ENCODE measurements around the gene NFKBIZ. TPM values are rescaled to one million over a fixed set of nuclear protein-coding genes. Genes with fewer than 3 reads are reported as not detected.
"Not testable (repeated sequence)": the region's sequence is repeated elsewhere in the genome, so short reads cannot be mapped to it uniquely, and the experiment has no call there.

Gene NFKBIZ
- total RNA-seq, 1 donor from 2014 or later = 349 TPM

GRCh38 chr3:101858464-101859030 lies 9.2 kb downstream of the NFKBIZ start:
- intact Hi-C loops (cut with DNase I) = no loop called here
- Histone ChIP-seq H3K4me1 (peaks cover 0 to 13% of the 10 kb centered on the region in 2 donors), H3K4me3 (no peak overlapping the region), H3K27me3 (no peaks in the 10 kb centered on the region), H3K36me3 (peaks cover 78 to 92% of the 10 kb centered on the region in 2 donors), H3K9me3 (no peaks in the 10 kb centered on the region), H3K27ac (peak overlapping the region; percentile 9 to 23)
- TF ChIP-seq, protein P1, sequence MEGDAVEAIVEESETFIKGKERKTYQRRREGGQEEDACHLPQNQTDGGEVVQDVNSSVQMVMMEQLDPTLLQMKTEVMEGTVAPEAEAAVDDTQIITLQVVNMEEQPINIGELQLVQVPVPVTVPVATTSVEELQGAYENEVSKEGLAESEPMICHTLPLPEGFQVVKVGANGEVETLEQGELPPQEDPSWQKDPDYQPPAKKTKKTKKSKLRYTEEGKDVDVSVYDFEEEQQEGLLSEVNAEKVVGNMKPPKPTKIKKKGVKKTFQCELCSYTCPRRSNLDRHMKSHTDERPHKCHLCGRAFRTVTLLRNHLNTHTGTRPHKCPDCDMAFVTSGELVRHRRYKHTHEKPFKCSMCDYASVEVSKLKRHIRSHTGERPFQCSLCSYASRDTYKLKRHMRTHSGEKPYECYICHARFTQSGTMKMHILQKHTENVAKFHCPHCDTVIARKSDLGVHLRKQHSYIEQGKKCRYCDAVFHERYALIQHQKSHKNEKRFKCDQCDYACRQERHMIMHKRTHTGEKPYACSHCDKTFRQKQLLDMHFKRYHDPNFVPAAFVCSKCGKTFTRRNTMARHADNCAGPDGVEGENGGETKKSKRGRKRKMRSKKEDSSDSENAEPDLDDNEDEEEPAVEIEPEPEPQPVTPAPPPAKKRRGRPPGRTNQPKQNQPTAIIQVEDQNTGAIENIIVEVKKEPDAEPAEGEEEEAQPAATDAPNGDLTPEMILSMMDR (IDR thresholded peaks at IDR 0.05) = no peak
- no peak for DNase-seq (ENCODE audit: low spot score in 2 of 2)

DNA sequence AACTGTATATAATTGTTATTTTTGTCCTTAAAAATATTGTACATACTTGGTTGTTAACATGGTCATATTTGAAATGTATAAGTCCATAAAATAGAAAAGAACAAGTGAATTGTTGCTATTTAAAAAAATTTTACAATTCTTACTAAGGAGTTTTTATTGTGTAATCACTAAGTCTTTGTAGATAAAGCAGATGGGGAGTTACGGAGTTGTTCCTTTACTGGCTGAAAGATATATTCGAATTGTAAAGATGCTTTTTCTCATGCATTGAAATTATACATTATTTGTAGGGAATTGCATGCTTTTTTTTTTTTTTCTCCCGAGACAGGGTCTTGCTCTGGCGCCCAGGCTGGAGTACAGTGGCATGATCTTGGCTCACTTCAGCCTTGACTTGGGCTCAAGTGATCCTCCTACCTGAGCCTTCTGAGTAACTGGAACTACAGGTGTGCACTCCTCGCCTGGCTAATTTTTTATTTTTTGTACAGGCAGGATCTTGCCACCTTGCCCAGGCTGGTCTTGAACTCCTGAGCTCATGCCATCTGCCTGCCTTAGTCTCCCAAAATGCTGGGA lies 10.7 kb downstream of the NFKBIZ start:
- Histone ChIP-seq H3K4me3 (no peak overlapping the region), H3K27me3 (no peaks in the 10 kb centered on the region), H3K27ac (peak overlapping the region in 1 of 2 donors; percentile 15), H3K36me3 (peaks cover 64 to 78% of the 10 kb centered on the region in 2 donors), H3K4me1 (peaks cover 0 to 5% of the 10 kb centered on the region in 2 donors), H3K9me3 (no peaks in the 10 kb centered on the region)
- no peak for DNase-seq (ENCODE audit: low spot score in 2 of 2)
- intact Hi-C loops (cut with DNase I) = no loop called here
- TF ChIP-seq, protein P1 (IDR thresholded peaks at IDR 0.05) = no peak

- Histone ChIP-seq H3K36me3 (peaks cover 51 to 64% of the 10 kb centered on the region in 2 donors), H3K4me3 (no peak overlapping the region), H3K4me1 (peaks cover 0 to 5% of the 10 kb centered on the region in 2 donors), H3K27ac (peak overlapping the region in 1 of 2 donors; percentile 13), H3K9me3 (no peaks in the 10 kb centered on the region), H3K27me3 (no peaks in the 10 kb centered on the region)
- intact Hi-C loops (cut with DNase I) = no loop called here
- no peak for DNase-seq (ENCODE audit: low spot score in 2 of 2)
- TF ChIP-seq, protein P1 (IDR thresholded peaks at IDR 0.05) = no peak
Observed at GRCh38 chr3:101861212-101861788, 12.0 kb downstream of the NFKBIZ start.

DNA sequence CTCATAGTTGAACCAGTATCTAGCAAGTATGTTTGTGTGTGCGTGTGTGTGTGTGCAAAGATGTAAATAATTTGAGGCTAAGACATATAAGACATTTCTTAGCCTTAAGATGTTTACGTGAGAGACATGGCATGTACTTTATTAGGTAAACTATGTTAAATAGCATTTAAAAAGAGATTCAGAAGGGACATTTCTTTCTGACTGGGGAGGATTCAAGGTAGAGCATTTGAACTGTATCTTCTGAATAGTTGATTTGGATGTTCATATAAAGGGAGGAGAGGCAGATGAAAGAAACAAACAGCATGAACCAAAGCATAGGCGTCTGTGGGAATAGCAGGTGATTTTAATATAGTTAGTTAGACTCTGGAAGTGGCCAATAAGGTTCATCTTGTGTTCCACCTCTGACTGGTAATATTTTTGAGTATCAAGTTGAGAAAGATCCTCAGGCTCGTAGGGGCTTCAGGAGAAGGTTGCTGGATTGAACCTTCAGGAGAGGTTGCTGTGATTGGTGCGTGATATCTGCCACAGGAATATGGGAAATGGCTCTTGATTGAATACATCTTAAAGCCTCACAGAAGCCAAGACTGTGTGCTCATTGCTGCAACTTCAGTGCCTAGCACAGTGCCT lies 12.6 kb downstream of the NFKBIZ start:
- H3K27me3 ChIP-seq = no peaks in the 10 kb centered on the region
- intact Hi-C loops (cut with DNase I) = no loop called here
- TF ChIP-seq, protein P1 (IDR thresholded peaks at IDR 0.05) = no peak
- no peak overlapping the region for H3K4me3 ChIP-seq
- H3K4me1 ChIP-seq = peaks cover 0 to 5% of the 10 kb centered on the region in 2 donors
- H3K27ac ChIP-seq = no peak overlapping the region
- no peak for DNase-seq (ENCODE audit: low spot score in 2 of 2)
- H3K36me3 ChIP-seq = peaks cover 45 to 58% of the 10 kb centered on the region in 2 donors
- H3K9me3 ChIP-seq = no peaks in the 10 kb centered on the region

GRCh38 chr3:101862416-101863165 lies 13.3 kb downstream of the NFKBIZ start:
- DNase-seq (ENCODE audit: low spot score in 2 of 2) = no peak
- TF ChIP-seq, protein P1 (IDR thresholded peaks at IDR 0.05) = no peak
- Histone ChIP-seq H3K27ac (no peak overlapping the region), H3K4me3 (no peak overlapping the region), H3K36me3 (peaks cover 38 to 52% of the 10 kb centered on the region in 2 donors), H3K9me3 (no peaks in the 10 kb centered on the region), H3K4me1 (peaks cover 0 to 4% of the 10 kb centered on the region in 2 donors), H3K27me3 (no peaks in the 10 kb centered on the region)
- intact Hi-C loops (cut with DNase I) = no loop called here

DNA sequence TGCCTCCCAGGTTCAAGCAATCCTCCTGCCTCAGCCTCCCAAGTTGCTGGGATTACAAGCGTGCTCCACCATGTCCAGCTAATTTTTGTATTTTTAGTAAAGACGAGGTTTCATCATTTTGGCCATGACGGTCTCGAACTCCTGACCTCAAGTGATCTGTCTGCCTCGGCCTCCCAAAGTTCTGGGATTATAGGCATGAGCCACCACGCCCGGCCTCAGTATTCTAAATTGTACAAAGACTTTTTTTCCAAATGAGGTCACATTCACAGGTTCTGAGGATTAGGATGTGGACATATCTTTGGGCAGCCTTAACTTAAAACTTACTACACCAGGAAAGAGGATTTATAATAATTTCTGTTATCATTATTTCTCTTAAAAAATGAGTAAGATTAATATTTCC lies 15.6 kb downstream of the NFKBIZ start:
- H3K36me3 ChIP-seq = peaks cover 15 to 28% of the 10 kb centered on the region in 2 donors
- DNase-seq (ENCODE audit: low spot score in 2 of 2); H3K27me3 ChIP-seq; H3K4me3 ChIP-seq; H3K9me3 ChIP-seq; intact Hi-C loops (cut with DNase I); H3K27ac ChIP-seq: not testable (repeated sequence)
- peaks cover 0 to 13% of the 10 kb centered on the region in 2 donors for H3K4me1 ChIP-seq

Measured in ascending aorta (tissue), 2 donors.